Measurements from ENCODE around the gene FLYWCH2. TPM values are rescaled to one million over a fixed set of nuclear protein-coding genes. Genes with fewer than 3 reads are reported as not detected.

The FLYWCH2 gene
- total and polyA plus RNA-seq, 2 experiments from 2014 or later, result 30.9 to 45.0 TPM

DNA sequence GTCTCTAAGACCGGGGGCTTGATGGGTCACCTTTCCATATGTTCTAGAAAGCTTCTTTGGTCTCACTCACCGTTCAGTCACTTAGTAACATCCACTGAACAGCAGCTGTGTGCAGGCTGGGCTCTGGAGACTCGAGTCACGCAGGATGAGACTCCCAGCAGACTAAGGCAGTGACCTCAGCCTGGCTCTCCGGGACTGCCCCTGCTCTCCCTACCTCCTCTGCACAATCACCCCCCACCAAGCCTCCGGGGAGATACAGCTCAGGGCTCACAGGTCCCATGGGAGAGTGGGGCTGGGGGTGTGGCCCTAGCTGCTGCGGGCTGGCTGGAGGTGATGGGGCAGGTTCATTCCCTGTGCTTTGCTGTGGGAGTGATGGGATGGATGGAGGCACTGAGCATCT is 14.1 kb downstream of the FLYWCH2 start:
- Histone ChIP-seq H3K4me1 (ENCODE audit: insufficient read depth) (no peaks in the 10 kb centered on the region), H3K4me3 (no peak overlapping the region), H3K4me2 (no peak overlapping the region), H4K20me1 (replicated peaks; ENCODE audit: insufficient read depth) (no peaks in the 10 kb centered on the region), H2AFZ (no peak overlapping the region), H3K79me2 (replicated peaks; ENCODE audit: insufficient read depth) (no peaks in the 10 kb centered on the region), H3K27me3 (ENCODE audit: insufficient read depth) (no peaks in the 10 kb centered on the region), H3K27ac (ENCODE audit: low read depth) (no peak overlapping the region), H3K36me3 (ENCODE audit: insufficient read depth) (no peaks in the 10 kb centered on the region), H3K9me2 (ENCODE audit: insufficient read depth) (no peaks in the 10 kb centered on the region), H3F3A (replicated peaks; ENCODE audit: low read depth) (no peaks in the 10 kb centered on the region; the same call in 1 of the 2 replicates)
- peaks cover 8% of the 10 kb centered on the region for H3K27me3 Mint-ChIP-seq (ENCODE audit: insufficient read depth, low read depth, poor library complexity)
- no peak for DNase-seq (ENCODE audit: low spot score)
- no peak overlapping the region for H3K4me3 Mint-ChIP-seq
- no peaks in the 10 kb centered on the region for H3K9me3 Mint-ChIP-seq
- ATAC-seq, result no peak
- no peak overlapping the region for H3K27ac Mint-ChIP-seq
- no peaks in the 10 kb centered on the region for H3K4me1 Mint-ChIP-seq
- no peak for TF ChIP-seq EZH2 (IDR thresholded peaks at IDR 0.05; ENCODE audit: low read depth, unreplicated experiment)
- TF ChIP-seq ETS1 (IDR thresholded peaks at IDR 0.05), result no peak
- TF ChIP-seq JUNB (IDR thresholded peaks at IDR 0.05; ENCODE audit: unreplicated experiment), result no peak
- TF ChIP-seq REST (IDR thresholded peaks at IDR 0.05; ENCODE audit: unreplicated experiment), result no peak
- TF ChIP-seq CREB1 (CRISPR knock-in tag; IDR thresholded peaks at IDR 0.05; ENCODE audit: low read depth), result no peak
- no peak for TF ChIP-seq POLR2AphosphoS5 (IDR thresholded peaks at IDR 0.05; ENCODE audit: low read depth)
- no peak for TF ChIP-seq ZNF331 (CRISPR knock-in tag; IDR thresholded peaks at IDR 0.05; ENCODE audit: low read depth)
- TF ChIP-seq NANOG (IDR thresholded peaks at IDR 0.05; ENCODE audit: borderline replicate concordance), result no peak
- no peak for TF ChIP-seq ZNF114 (CRISPR knock-in tag; IDR thresholded peaks at IDR 0.05)
- TF ChIP-seq, protein P1, sequence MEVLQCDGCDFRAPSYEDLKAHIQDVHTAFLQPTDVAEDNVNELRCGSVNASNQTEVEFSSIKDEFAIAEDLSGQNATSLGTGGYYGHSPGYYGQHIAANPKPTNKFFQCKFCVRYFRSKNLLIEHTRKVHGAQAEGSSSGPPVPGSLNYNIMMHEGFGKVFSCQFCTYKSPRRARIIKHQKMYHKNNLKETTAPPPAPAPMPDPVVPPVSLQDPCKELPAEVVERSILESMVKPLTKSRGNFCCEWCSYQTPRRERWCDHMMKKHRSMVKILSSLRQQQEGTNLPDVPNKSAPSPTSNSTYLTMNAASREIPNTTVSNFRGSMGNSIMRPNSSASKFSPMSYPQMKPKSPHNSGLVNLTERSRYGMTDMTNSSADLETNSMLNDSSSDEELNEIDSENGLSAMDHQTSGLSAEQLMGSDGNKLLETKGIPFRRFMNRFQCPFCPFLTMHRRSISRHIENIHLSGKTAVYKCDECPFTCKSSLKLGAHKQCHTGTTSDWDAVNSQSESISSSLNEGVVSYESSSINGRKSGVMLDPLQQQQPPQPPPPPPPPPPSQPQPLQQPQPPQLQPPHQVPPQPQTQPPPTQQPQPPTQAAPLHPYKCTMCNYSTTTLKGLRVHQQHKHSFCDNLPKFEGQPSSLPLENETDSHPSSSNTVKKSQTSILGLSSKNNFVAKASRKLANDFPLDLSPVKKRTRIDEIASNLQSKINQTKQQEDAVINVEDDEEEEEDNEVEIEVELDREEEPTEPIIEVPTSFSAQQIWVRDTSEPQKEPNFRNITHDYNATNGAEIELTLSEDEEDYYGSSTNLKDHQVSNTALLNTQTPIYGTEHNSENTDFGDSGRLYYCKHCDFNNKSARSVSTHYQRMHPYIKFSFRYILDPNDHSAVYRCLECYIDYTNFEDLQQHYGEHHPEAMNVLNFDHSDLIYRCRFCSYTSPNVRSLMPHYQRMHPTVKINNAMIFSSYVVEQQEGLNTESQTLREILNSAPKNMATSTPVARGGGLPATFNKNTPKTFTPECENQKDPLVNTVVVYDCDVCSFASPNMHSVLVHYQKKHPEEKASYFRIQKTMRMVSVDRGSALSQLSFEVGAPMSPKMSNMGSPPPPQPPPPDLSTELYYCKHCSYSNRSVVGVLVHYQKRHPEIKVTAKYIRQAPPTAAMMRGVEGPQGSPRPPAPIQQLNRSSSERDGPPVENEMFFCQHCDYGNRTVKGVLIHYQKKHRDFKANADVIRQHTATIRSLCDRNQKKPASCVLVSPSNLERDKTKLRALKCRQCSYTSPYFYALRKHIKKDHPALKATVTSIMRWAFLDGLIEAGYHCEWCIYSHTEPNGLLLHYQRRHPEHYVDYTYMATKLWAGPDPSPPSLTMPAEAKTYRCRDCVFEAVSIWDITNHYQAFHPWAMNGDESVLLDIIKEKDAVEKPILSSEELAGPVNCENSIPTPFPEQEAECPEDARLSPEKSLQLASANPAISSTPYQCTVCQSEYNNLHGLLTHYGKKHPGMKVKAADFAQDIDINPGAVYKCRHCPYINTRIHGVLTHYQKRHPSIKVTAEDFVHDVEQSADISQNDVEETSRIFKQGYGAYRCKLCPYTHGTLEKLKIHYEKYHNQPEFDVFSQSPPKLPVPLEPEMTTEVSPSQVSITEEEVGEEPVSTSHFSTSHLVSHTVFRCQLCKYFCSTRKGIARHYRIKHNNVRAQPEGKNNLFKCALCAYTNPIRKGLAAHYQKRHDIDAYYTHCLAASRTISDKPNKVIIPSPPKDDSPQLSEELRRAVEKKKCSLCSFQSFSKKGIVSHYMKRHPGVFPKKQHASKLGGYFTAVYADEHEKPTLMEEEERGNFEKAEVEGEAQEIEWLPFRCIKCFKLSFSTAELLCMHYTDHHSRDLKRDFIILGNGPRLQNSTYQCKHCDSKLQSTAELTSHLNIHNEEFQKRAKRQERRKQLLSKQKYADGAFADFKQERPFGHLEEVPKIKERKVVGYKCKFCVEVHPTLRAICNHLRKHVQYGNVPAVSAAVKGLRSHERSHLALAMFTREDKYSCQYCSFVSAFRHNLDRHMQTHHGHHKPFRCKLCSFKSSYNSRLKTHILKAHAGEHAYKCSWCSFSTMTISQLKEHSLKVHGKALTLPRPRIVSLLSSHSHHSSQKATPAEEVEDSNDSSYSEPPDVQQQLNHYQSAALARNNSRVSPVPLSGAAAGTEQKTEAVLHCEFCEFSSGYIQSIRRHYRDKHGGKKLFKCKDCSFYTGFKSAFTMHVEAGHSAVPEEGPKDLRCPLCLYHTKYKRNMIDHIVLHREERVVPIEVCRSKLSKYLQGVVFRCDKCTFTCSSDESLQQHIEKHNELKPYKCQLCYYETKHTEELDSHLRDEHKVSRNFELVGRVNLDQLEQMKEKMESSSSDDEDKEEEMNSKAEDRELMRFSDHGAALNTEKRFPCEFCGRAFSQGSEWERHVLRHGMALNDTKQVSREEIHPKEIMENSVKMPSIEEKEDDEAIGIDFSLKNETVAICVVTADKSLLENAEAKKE (CRISPR knock-in tag; IDR thresholded peaks at IDR 0.05), result no peak
- TF ChIP-seq EZH2phosphoT487 (IDR thresholded peaks at IDR 0.05; ENCODE audit: unreplicated experiment), result no peak
- TF ChIP-seq, protein P2, sequence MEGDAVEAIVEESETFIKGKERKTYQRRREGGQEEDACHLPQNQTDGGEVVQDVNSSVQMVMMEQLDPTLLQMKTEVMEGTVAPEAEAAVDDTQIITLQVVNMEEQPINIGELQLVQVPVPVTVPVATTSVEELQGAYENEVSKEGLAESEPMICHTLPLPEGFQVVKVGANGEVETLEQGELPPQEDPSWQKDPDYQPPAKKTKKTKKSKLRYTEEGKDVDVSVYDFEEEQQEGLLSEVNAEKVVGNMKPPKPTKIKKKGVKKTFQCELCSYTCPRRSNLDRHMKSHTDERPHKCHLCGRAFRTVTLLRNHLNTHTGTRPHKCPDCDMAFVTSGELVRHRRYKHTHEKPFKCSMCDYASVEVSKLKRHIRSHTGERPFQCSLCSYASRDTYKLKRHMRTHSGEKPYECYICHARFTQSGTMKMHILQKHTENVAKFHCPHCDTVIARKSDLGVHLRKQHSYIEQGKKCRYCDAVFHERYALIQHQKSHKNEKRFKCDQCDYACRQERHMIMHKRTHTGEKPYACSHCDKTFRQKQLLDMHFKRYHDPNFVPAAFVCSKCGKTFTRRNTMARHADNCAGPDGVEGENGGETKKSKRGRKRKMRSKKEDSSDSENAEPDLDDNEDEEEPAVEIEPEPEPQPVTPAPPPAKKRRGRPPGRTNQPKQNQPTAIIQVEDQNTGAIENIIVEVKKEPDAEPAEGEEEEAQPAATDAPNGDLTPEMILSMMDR (conservative IDR thresholded peaks at IDR 0.05; ENCODE audit: low read depth in 2 of 2), result no peak
- no peak for TF ChIP-seq STAT1 (IDR thresholded peaks at IDR 0.05; ENCODE audit: unreplicated experiment)
- H3K36me3 Mint-ChIP-seq (ENCODE audit: low read depth), result no peaks in the 10 kb centered on the region; the same call in 2 of the 3 replicates
